HFFc6 (cell line): ENCODE results near the gene AK3. TPM values are rescaled to one million over a fixed set of nuclear protein-coding genes. Genes with fewer than 3 reads are reported as not detected.

Source experiments
- DNase-seq: peaks from one replicate; pipeline ENCODE4 v3.0.0-alpha.2; 2018
- H3K27ac Mint-ChIP-seq: 2 replicates; pipeline ENCODE4 v1.8.0; 2020; ENCODE audit warnings: mild to moderate bottlenecking, mixed read lengths
- H3K27me3 Mint-ChIP-seq: 2 replicates; pipeline ENCODE4 v1.8.0; 2021; ENCODE audit warnings: mild to moderate bottlenecking, moderate library complexity, mixed read lengths; ENCODE audit not compliant: insufficient read depth
- H3K36me3 Mint-ChIP-seq: 2 replicates; pipeline ENCODE4 v1.8.0; 2021; ENCODE audit warnings: low read depth, mixed read lengths
- H3K4me1 Mint-ChIP-seq: 2 replicates; pipeline ENCODE4 v1.8.0; 2020; ENCODE audit warnings: low read depth, mixed read lengths
- H3K4me3 Mint-ChIP-seq: 2 replicates; pipeline ENCODE4 v1.8.0; 2020; ENCODE audit warnings: mild to moderate bottlenecking, moderate library complexity, mixed read lengths
- H3K9me3 Mint-ChIP-seq: 2 replicates; pipeline ENCODE4 v1.8.0; 2020; ENCODE audit warnings: mild to moderate bottlenecking, mixed read lengths
- total RNA-seq, 6 experiments: library from RNA; stranded (reverse); fragmentation: NEBNext Ultra II Directional; extraction: Animal tissue kit (Norgen Biotek cat#: 25700); gene quantifications; 2 replicates in 1 of 6; 3 replicates in 5 of 6; pipeline ENCODE4 v1.2.3, GENCODE V29; 2021
- TF ChIP-seq, protein P1 (sequence below): fragments of 200-600 bp; sonication (generic); IDR thresholded peaks from 2 replicates; pipeline ENCODE4 v1.5.0; 2021; ENCODE audit warnings: antibody characterized with exemption, mild to moderate bottlenecking

AK3 gene
- total RNA-seq, 6 experiments from 2014 or later, result 42.2 to 46.0 (median 43.5) TPM

- TF ChIP-seq, protein P1, sequence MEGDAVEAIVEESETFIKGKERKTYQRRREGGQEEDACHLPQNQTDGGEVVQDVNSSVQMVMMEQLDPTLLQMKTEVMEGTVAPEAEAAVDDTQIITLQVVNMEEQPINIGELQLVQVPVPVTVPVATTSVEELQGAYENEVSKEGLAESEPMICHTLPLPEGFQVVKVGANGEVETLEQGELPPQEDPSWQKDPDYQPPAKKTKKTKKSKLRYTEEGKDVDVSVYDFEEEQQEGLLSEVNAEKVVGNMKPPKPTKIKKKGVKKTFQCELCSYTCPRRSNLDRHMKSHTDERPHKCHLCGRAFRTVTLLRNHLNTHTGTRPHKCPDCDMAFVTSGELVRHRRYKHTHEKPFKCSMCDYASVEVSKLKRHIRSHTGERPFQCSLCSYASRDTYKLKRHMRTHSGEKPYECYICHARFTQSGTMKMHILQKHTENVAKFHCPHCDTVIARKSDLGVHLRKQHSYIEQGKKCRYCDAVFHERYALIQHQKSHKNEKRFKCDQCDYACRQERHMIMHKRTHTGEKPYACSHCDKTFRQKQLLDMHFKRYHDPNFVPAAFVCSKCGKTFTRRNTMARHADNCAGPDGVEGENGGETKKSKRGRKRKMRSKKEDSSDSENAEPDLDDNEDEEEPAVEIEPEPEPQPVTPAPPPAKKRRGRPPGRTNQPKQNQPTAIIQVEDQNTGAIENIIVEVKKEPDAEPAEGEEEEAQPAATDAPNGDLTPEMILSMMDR, result no peak
- no peak overlapping the region for H3K27ac Mint-ChIP-seq
- no peak overlapping the region for H3K4me3 Mint-ChIP-seq
- DNase-seq, result no peak
- H3K27me3 Mint-ChIP-seq, result no peaks in the 10 kb centered on the region; the same call in 1 of the 2 replicates
- H3K9me3 Mint-ChIP-seq, result no peaks in the 10 kb centered on the region
- no peaks in the 10 kb centered on the region for H3K36me3 Mint-ChIP-seq
- peaks cover 25% of the 10 kb centered on the region for H3K4me1 Mint-ChIP-seq
Measured at GRCh38 chr9:4670591-4670990, 70.4 kb downstream of the AK3 start.

DNA sequence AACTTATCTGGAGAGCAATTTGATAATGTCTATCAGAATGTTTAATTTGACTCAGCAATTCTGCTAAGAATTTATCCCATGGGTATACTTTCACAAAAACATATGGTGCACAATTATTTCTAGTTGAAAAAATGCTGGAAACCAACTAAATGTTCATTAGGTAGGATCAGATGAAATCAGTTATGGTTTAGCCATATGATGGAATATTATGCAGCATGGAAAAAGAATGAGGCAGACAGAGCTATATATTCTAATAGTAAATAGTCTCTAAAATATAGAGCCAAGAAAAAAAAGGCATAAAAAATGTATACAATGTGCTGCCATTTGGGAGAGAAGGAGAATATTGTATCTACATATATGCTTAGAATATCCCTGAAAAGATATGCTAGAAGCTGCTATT is 71.1 kb downstream of the AK3 start:
- peaks cover 25% of the 10 kb centered on the region for H3K4me1 Mint-ChIP-seq
- H3K36me3 Mint-ChIP-seq, result no peaks in the 10 kb centered on the region
- no peaks in the 10 kb centered on the region; the same call in 1 of the 2 replicates for H3K27me3 Mint-ChIP-seq
- no peaks in the 10 kb centered on the region for H3K9me3 Mint-ChIP-seq
- H3K4me3 Mint-ChIP-seq, result no peak overlapping the region
- H3K27ac Mint-ChIP-seq, result no peak overlapping the region
- TF ChIP-seq, protein P1, result no peak
- DNase-seq, result no peak

DNA sequence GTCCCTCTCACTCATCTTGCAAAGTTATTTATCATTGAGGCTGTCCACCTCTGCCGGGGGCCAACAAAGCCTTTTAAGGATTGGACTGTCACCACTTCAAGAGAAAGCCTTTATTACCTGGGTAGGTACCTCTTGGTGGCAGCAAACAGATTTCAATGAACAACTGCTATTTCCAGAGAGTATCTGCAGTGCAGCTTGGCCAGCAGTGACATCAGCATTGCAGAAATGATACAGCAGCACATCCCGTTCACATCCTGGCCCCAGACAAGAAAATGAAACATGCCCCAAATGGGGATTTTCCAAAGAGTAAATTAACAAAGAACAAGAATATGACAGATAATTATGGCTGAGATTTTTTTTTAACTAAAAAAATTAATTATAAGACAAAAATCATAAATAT is 72.4 kb downstream of the AK3 start:
- Mint-ChIP-seq H3K4me1 (peaks cover 29% of the 10 kb centered on the region), H3K27ac (no peak overlapping the region), H3K27me3 (no peaks in the 10 kb centered on the region; the same call in 1 of the 2 replicates), H3K9me3 (no peaks in the 10 kb centered on the region), H3K4me3 (no peak overlapping the region), H3K36me3 (no peaks in the 10 kb centered on the region)
- DNase-seq, result no peak
- TF ChIP-seq, protein P1, result no peak

GRCh38 chr9:4667681-4668080 is 73.3 kb downstream of the AK3 start:
- H3K4me3 Mint-ChIP-seq, result no peak overlapping the region
- TF ChIP-seq, protein P1, result no peak
- no peaks in the 10 kb centered on the region; the same call in 1 of the 2 replicates for H3K27me3 Mint-ChIP-seq
- peaks cover 5% of the 10 kb centered on the region; the same call in 1 of the 2 replicates for H3K36me3 Mint-ChIP-seq
- no peak overlapping the region for H3K27ac Mint-ChIP-seq
- H3K4me1 Mint-ChIP-seq, result peaks cover 38% of the 10 kb centered on the region
- no peaks in the 10 kb centered on the region for H3K9me3 Mint-ChIP-seq
- DNase-seq, result no peak

DNA sequence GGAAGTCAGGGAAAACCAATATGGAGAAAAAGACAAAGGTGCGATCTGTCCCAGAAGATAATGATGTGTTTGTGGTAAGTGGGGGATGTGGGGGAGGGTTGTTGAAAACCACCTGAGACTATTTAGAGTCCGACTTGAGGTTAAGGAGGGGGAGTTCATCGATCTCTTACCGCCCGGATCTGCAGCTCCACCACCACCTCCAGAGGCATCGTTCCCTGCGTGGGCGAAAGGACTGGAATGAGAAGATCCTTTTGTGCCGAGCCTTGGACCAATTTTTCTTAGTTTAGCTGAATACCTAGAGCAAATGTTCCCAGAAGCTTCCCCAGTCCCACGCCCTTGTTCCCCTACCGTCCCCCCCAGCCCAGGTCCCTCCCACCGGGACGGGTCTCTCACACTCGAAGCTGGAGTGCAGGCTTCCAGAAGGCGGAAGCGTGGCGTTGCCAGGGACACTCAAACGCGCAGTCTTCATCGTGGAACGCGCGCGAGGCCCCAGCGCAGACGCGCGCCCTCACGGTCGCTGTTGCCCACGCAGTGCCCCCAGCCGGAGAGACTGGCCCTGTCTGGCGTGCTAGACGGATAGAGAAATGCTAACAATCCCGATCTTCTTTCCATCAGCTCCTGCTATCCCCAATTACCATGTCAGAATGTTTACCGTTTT is 74.8 kb downstream of the AK3 start, which contains the start of gene SPATA6L:
SPATA6L (minus strand) TSS at position 439 of the 658 bp plus-strand sequence; CDS start at position 209, 230 bp downstream.
- H3K27ac Mint-ChIP-seq, result peak within 1 kb of the TSS; percentile 39
- H3K4me3 Mint-ChIP-seq, result peak within 1 kb of the TSS; percentile 89
- peaks cover 52% of the 10 kb centered on the region for H3K4me1 Mint-ChIP-seq
- DNase-seq, result peak; percentile 27
- TF ChIP-seq, protein P1, result peak; percentile 35; the same call in 1 of the 2 replicates
- no peaks in the 10 kb centered on the region; the same call in 1 of the 2 replicates for H3K27me3 Mint-ChIP-seq
- peaks cover 5% of the 10 kb centered on the region; the same call in 1 of the 2 replicates for H3K36me3 Mint-ChIP-seq
- H3K9me3 Mint-ChIP-seq, result no peaks in the 10 kb centered on the region
